ENCODE data around the gene AIRE.

GRCh38 chr21:44273046-44273445 is 12.6 kb upstream of the AIRE start:
- no peak for TF ChIP-seq POLR2A (IDR thresholded peaks at IDR 0.05; ENCODE audit: low read depth)
- no peak for TF ChIP-seq POLR2AphosphoS5 (IDR thresholded peaks at IDR 0.05)
